LHCN-M2 (cell line): Measurements from ENCODE around the gene VSX1. TPM values are rescaled to one million over a fixed set of nuclear protein-coding genes. Genes with fewer than 3 reads are reported as not detected.

ENCODE experiments used
- DNase-seq: peaks from one replicate; pipeline ENCODE4 v3.0.0-alpha.2; 2012; ENCODE audit warnings: low read depth
- total RNA-seq: library from RNA; depleted of rRNA; stranded (reverse); fragments of >200 nt; gene quantifications from 2 replicates; pipeline ENCODE4 v1.2.3, GENCODE V29; 2014; rRNA removed

VSX1 gene
- total RNA-seq, 1 experiment from 2014 or later = not detected

- DNase-seq = peak; percentile 66
These were observed 41.5 kb downstream of the VSX1 start for GRCh38 chr20:25040438-25040831.

GRCh38 chr20:25039697-25040437, 42.1 kb downstream of the VSX1 start:
- DNase-seq = peak; percentile 92

- DNase-seq = no peak
These were observed 43.3 kb downstream of the VSX1 start for GRCh38 chr20:25038591-25039015.

- DNase-seq = no peak
These were observed 43.9 kb downstream of the VSX1 start for GRCh38 chr20:25038103-25038410.

GRCh38 chr20:25037288-25038102, 44.4 kb downstream of the VSX1 start:
- no peak for DNase-seq

GRCh38 chr20:25036331-25036936, 45.5 kb downstream of the VSX1 start:
- no peak for DNase-seq

GRCh38 chr20:25035921-25036320, 46.0 kb downstream of the VSX1 start:
- no peak for DNase-seq

- no peak for DNase-seq
These were observed 48.0 kb downstream of the VSX1 start for GRCh38 chr20:25033924-25034300.

GRCh38 chr20:25033265-25033923, 48.5 kb downstream of the VSX1 start:
- DNase-seq = no peak

GRCh38 chr20:25032478-25033264, 49.3 kb downstream of the VSX1 start:
- no peak for DNase-seq

- DNase-seq = no peak
These were observed 49.9 kb downstream of the VSX1 start for GRCh38 chr20:25032065-25032477.

GRCh38 chr20:25031241-25031640, 50.7 kb downstream of the VSX1 start:
- no peak for DNase-seq

GRCh38 chr20:25030649-25031207, 51.2 kb downstream of the VSX1 start:
- no peak for DNase-seq

- no peak for DNase-seq
These were observed 51.8 kb downstream of the VSX1 start for GRCh38 chr20:25030007-25030648.

GRCh38 chr20:25025986-25026605, 55.8 kb downstream of the VSX1 start:
- no peak for DNase-seq

Other genes with a start within 250 kb of the VSX1 start
- gene CST7, start 132.9 kb downstream of the VSX1 start, total RNA-seq = not detected in 2 replicates
- 126 and 127 TPM in 2 replicates for gene APMAP, start 89.4 kb downstream of the VSX1 start, total RNA-seq
- gene ACSS1, start 24.0 kb downstream of the VSX1 start, total RNA-seq = 0.58 and 0.75 TPM in 2 replicates
- gene ENTPD6, start 113.6 kb upstream of the VSX1 start, total RNA-seq = 53.7 and 57.9 TPM in 2 replicates
- 149 and 161 TPM in 2 replicates for gene PYGB, start 165.9 kb upstream of the VSX1 start, total RNA-seq